KMS-11 (cell line): ENCODE data around the gene SHOC1.

ENCODE experiments used
- H2AFZ ChIP-seq: fragments of 200-600 bp; sonication (generic); 2 replicates; pipeline ENCODE4 v1.6.1; 2016; ENCODE audit warnings: antibody characterized with exemption, mixed run types, low read depth
- H3K27ac ChIP-seq: fragments of 200-600 bp; sonication (generic); 2 replicates; pipeline ENCODE4 v1.6.1; 2016; ENCODE audit warnings: mild to moderate bottlenecking, mixed run types
- H3K27me3 ChIP-seq: fragments of 200-600 bp; sonication (generic); 2 replicates; pipeline ENCODE4 v1.6.1; 2017; ENCODE audit warnings: mild to moderate bottlenecking, low read depth, mixed run types, moderate library complexity; ENCODE audit not compliant: insufficient read depth
- H3K36me3 ChIP-seq: fragments of 200-600 bp; sonication (generic); 2 replicates; pipeline ENCODE4 v1.6.1; 2017; ENCODE audit warnings: mild to moderate bottlenecking, mixed run types; ENCODE audit not compliant: insufficient read depth
- H3K4me1 ChIP-seq: fragments of 200-600 bp; sonication (generic); 2 replicates; pipeline ENCODE4 v1.6.1; 2016; ENCODE audit warnings: mild to moderate bottlenecking, low read depth, mixed run types; ENCODE audit not compliant: poor library complexity, severe bottlenecking
- H3K4me2 ChIP-seq: fragments of 200-600 bp; sonication (generic); 2 replicates; pipeline ENCODE4 v1.7.0; 2016; ENCODE audit warnings: mild to moderate bottlenecking, mixed run types
- H3K4me3 ChIP-seq: fragments of 200-600 bp; sonication (generic); IDR thresholded peaks from 2 replicates; pipeline ENCODE4 v1.6.1; 2017; ENCODE audit warnings: low read depth, low read length, mixed read lengths; ENCODE audit not compliant: insufficient read depth
- H3K79me2 ChIP-seq: fragments of 200-600 bp; sonication (generic); 2 replicates; pipeline ENCODE4 v1.6.1; 2016; ENCODE audit warnings: low read depth, mixed run types; ENCODE audit not compliant: insufficient read depth
- H3K9ac ChIP-seq: fragments of 200-600 bp; sonication (generic); 2 replicates; pipeline ENCODE4 v1.6.1; 2016; ENCODE audit warnings: mild to moderate bottlenecking, mixed run types
- H4K20me1 ChIP-seq: fragments of 200-600 bp; sonication (generic); 2 replicates; pipeline ENCODE4 v1.6.1; 2016; ENCODE audit warnings: mild to moderate bottlenecking, mixed run types; ENCODE audit not compliant: insufficient read depth
- TF ChIP-seq, protein P1 (sequence below): fragments of 200-600 bp; sonication (generic); conservative IDR thresholded peaks from 2 replicates; pipeline ENCODE4 v1.6.1; 2017; ENCODE audit warnings: low read depth, mild to moderate bottlenecking, antibody characterized with exemption, low read length, moderate library complexity, mixed read lengths

Gene SHOC1

DNA sequence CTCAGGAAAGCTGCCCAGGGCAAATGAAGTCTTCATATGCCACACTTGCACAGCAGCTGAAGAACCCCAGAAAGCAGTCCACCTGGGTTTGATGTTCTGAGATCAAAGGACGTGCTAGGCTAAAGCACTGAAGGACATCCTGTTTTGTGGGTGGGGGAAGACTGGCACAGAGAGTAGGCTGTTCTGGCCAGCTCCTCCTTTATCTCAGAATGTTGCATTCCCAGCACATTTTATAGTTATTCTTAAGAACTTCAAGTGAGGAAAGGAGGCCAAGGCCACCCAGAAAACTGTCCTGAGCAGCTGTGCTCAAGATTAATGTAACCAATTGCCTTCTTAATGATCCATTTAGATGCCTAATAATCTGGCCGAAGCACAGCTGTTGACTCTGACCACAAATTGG lies 10.9 kb downstream of the SHOC1 start:
- no peaks in the 10 kb centered on the region for H3K4me1 ChIP-seq
- H3K36me3 ChIP-seq: no peaks in the 10 kb centered on the region
- H2AFZ ChIP-seq: no peak overlapping the region
- H3K9ac ChIP-seq: no peak overlapping the region
- TF ChIP-seq, protein P1, sequence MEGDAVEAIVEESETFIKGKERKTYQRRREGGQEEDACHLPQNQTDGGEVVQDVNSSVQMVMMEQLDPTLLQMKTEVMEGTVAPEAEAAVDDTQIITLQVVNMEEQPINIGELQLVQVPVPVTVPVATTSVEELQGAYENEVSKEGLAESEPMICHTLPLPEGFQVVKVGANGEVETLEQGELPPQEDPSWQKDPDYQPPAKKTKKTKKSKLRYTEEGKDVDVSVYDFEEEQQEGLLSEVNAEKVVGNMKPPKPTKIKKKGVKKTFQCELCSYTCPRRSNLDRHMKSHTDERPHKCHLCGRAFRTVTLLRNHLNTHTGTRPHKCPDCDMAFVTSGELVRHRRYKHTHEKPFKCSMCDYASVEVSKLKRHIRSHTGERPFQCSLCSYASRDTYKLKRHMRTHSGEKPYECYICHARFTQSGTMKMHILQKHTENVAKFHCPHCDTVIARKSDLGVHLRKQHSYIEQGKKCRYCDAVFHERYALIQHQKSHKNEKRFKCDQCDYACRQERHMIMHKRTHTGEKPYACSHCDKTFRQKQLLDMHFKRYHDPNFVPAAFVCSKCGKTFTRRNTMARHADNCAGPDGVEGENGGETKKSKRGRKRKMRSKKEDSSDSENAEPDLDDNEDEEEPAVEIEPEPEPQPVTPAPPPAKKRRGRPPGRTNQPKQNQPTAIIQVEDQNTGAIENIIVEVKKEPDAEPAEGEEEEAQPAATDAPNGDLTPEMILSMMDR: no peak
- H3K79me2 ChIP-seq: no peaks in the 10 kb centered on the region
- no peak overlapping the region for H3K4me2 ChIP-seq
- H3K4me3 ChIP-seq: no peak overlapping the region
- no peak overlapping the region for H3K27ac ChIP-seq
- no peaks in the 10 kb centered on the region for H3K27me3 ChIP-seq
- no peaks in the 10 kb centered on the region for H4K20me1 ChIP-seq

DNA sequence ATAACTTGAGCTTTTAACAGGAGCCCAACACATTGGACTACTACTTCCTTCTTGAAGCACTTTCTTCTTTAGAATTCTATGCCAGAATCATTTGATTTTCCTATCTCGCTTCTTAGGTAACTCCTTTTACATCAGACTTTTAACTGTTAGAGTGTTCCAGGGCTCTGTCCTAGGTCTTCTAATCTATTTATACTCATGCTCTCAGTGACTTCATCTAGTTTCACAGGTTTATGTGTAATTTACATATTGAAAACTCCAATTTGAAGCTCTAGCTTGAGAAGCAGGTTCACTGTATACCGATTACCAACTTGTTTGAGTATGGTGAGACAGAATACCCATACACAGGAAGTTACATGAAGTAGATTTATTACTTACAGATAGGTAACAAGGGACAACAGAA lies 11.3 kb downstream of the SHOC1 start:
- TF ChIP-seq, protein P1: no peak
- Histone ChIP-seq H4K20me1 (no peaks in the 10 kb centered on the region), H3K27me3 (no peaks in the 10 kb centered on the region), H3K4me1 (no peaks in the 10 kb centered on the region), H3K27ac (no peak overlapping the region), H3K36me3 (no peaks in the 10 kb centered on the region), H3K79me2 (no peaks in the 10 kb centered on the region), H3K4me3 (no peak overlapping the region), H2AFZ (no peak overlapping the region), H3K4me2 (no peak overlapping the region), H3K9ac (no peak overlapping the region)

DNA sequence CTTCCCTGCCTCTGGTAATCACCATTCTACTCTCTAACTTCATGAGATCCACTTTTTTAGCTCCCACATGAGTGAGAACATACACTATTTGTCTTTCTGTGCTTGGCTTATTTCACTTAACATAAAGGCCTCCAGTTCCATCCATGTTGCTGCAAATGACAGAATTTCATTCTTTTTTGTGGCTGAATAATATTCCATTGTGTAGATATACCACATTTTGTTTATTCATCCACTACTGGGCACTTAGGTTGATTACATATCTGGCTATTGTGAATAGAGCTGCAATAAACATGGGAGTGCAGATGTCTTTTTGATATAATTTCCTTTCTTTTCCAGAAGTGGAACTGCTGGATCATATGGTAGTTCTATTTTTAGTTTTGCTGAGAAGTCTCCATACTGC lies 28.7 kb downstream of the SHOC1 start:
- H3K36me3 ChIP-seq: no peaks in the 10 kb centered on the region
- no peak overlapping the region for H3K4me2 ChIP-seq
- no peaks in the 10 kb centered on the region for H3K4me1 ChIP-seq
- TF ChIP-seq, protein P1: no peak
- H4K20me1 ChIP-seq: no peaks in the 10 kb centered on the region
- H3K27me3 ChIP-seq: no peaks in the 10 kb centered on the region
- H3K9ac ChIP-seq: no peak overlapping the region
- H3K27ac ChIP-seq: no peak overlapping the region
- no peaks in the 10 kb centered on the region for H3K79me2 ChIP-seq
- H2AFZ ChIP-seq: no peak overlapping the region
- no peak overlapping the region for H3K4me3 ChIP-seq

DNA sequence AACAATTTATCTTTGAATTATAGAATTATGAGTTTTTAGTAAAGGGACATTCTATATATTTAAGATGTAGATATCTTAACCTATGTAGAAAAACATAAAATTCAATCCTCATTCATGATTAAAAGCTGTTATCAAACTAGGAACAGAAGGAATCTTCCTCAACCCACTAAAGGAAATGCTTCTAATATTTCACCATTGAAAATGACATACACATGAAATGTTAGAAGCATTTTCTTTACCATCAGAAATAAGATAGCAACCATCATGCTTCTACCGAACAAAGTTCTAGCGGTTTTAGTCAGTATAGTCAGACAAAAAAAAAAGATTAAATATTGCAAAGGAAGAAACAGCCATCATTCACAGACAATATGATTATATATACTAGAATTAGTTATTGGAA lies 32.2 kb downstream of the SHOC1 start:
- H2AFZ ChIP-seq: no peak overlapping the region
- H3K27me3 ChIP-seq: no peaks in the 10 kb centered on the region
- H3K9ac ChIP-seq: no peak overlapping the region
- H3K4me1 ChIP-seq: no peaks in the 10 kb centered on the region
- H3K4me3 ChIP-seq: no peak overlapping the region
- H3K79me2 ChIP-seq: no peaks in the 10 kb centered on the region
- H3K36me3 ChIP-seq: no peaks in the 10 kb centered on the region
- no peak overlapping the region for H3K27ac ChIP-seq
- TF ChIP-seq, protein P1: no peak
- H3K4me2 ChIP-seq: no peak overlapping the region
- H4K20me1 ChIP-seq: no peaks in the 10 kb centered on the region
